Measurements from ENCODE around the gene RASSF4.

RASSF4 gene

DNA sequence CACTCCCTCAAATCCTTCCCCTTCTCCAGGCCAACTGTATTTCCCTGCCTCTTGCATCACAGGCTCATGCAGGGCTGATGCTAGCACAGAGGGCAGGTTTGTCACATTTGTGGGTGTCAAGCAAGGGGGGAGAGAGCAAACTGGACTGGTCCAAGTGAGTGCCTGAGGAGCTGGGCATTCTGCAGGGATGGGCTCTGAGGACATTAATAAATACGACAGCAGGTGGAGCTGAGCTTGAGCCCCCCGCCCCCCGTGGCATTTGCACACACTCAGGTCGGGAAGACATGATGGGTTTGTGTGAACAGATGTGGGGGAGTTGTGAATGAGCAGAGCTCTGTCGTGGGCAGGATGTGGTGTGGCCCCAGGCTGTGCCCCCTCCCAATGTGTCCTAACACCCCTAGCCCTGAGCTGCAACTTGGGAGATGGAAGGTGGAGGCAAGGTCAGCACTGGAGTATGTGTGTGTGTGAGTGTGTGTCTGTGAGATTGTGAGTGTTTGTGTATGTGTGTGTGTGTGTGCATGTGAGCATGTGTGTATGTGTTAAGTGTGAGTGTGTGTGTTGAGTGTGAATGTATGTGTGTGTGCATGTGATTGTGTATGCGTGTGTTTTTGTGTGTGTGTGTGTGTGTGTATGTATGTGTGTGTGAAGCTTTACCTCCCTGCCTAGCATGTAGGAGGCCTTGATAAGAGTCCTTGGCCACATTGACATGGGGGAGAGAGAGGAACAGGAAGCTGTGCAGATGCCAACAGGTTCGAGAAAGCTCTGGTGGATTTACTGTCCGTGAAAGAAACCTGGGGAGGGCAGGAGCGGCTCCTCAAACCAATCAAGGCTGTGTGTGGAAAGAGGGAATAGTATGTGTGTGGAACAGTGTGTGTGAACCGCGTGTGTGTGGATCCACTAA is 9.1 kb downstream of the RASSF4 start:
- TF ChIP-seq, protein P1, sequence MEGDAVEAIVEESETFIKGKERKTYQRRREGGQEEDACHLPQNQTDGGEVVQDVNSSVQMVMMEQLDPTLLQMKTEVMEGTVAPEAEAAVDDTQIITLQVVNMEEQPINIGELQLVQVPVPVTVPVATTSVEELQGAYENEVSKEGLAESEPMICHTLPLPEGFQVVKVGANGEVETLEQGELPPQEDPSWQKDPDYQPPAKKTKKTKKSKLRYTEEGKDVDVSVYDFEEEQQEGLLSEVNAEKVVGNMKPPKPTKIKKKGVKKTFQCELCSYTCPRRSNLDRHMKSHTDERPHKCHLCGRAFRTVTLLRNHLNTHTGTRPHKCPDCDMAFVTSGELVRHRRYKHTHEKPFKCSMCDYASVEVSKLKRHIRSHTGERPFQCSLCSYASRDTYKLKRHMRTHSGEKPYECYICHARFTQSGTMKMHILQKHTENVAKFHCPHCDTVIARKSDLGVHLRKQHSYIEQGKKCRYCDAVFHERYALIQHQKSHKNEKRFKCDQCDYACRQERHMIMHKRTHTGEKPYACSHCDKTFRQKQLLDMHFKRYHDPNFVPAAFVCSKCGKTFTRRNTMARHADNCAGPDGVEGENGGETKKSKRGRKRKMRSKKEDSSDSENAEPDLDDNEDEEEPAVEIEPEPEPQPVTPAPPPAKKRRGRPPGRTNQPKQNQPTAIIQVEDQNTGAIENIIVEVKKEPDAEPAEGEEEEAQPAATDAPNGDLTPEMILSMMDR (IDR thresholded peaks at IDR 0.05; ENCODE audit: insufficient read depth, low read depth, low read length, missing control alignments), result no peak
- no peak overlapping the region for H3K4me3 ChIP-seq (ENCODE audit: low read length)
- no peak for DNase-seq (ENCODE audit: low read depth)

- TF ChIP-seq, protein P1 (IDR thresholded peaks at IDR 0.05; ENCODE audit: insufficient read depth, low read depth, low read length, missing control alignments), result no peak
- no peak overlapping the region for H3K4me3 ChIP-seq (ENCODE audit: low read length)
- DNase-seq (ENCODE audit: low read depth), result no peak
Observed at GRCh38 chr10:44969854-44970253, 10.3 kb downstream of the RASSF4 start.

DNA sequence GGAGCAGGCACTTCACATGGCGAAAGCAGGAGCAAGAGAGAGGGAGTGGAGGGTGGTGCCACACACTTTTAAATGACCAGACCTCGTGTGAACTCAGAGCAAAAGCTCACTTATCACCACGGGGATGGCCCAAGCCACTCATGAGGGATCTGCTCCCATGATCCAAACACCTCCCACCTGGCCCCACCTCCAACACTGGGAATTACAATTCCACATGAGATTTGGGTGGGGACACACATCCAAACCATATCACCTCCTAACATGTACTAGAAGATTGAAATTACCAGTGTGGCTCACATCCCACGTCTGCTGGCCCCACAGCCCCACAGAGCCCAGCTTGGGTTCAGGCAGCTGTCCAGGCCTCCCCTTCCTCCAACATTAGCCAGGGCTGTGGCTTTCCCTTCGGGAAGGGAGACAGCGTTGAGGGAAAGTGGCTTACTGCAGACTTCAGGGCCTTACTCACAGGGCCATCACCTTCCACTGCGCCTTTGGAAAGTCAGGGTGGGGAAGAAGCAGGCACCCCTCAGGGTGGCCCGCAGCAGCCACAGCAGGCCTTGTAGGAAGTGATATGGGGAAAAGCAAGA is 11.3 kb downstream of the RASSF4 start:
- TF ChIP-seq, protein P1 (IDR thresholded peaks at IDR 0.05; ENCODE audit: insufficient read depth, low read depth, low read length, missing control alignments), result no peak
- no peak for DNase-seq (ENCODE audit: low read depth)
- no peak overlapping the region for H3K4me3 ChIP-seq (ENCODE audit: low read length)

DNA sequence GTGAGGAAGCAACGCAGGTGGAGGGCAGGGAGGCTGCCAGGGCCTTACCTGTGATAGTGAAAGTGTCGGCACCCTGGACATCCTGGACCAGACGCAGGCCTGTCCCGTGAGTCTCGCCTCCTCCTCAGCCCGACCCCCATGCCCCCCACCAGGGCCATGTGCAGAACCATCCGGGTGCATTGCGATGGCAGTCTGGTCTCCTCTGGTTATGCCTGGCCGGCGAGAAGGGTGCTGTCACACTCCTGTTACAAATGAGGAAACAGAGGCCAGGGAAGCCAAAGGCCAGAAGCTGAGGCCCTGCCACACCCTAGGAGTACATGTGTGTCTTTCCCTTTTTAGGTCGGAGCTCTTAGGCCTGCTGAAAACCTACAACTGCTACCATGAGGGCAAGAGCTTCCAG is 11.8 kb downstream of the RASSF4 start:
- TF ChIP-seq, protein P1 (IDR thresholded peaks at IDR 0.05; ENCODE audit: insufficient read depth, low read depth, low read length, missing control alignments), result no peak
- DNase-seq (ENCODE audit: low read depth), result no peak
- no peak overlapping the region for H3K4me3 ChIP-seq (ENCODE audit: low read length)

GRCh38 chr10:44971935-44972757 is 12.5 kb downstream of the RASSF4 start:
- TF ChIP-seq, protein P1 (IDR thresholded peaks at IDR 0.05; ENCODE audit: insufficient read depth, low read depth, low read length, missing control alignments), result no peak
- no peak for DNase-seq (ENCODE audit: low read depth)
- H3K4me3 ChIP-seq (ENCODE audit: low read length), result no peak overlapping the region

GRCh38 chr10:44972874-44973306 is 13.3 kb downstream of the RASSF4 start:
- no peak for DNase-seq (ENCODE audit: low read depth)
- no peak overlapping the region for H3K4me3 ChIP-seq (ENCODE audit: low read length)
- TF ChIP-seq, protein P1 (IDR thresholded peaks at IDR 0.05; ENCODE audit: insufficient read depth, low read depth, low read length, missing control alignments), result no peak
